Renal cortex interstitium (tissue), 15 donors: Measurements from ENCODE around the gene CIZ1. TPM values are rescaled to one million over a fixed set of nuclear protein-coding genes. Genes with fewer than 3 reads are reported as not detected.
"Not testable (repeated sequence)": the region's sequence is repeated elsewhere in the genome, so short reads cannot be mapped to it uniquely, and the experiment has no call there.

Experiments used
- DNase-seq, 11 donors: peaks; one replicate each; pipeline ENCODE4 v3.0.0-alpha.2; 2013; ENCODE audit warnings: low read depth in 9 of 11, low spot score in 4 of 11; ENCODE audit errors: extremely low read depth in 1 of 11
- long read RNA-seq, 16 experiments: transcript quantifications; one replicate each; lab custom pipeline, GENCODE V29; 2026
- polyA plus RNA-seq, 3 donors: library from polyadenylated mRNA; unstranded; fragments of 120-200 nt; gene quantifications; one replicate each; pipeline ENCODE4 v1.2.1, GENCODE V29; 2013; ENCODE audit not compliant: insufficient read length in 3 of 3

Gene CIZ1
- polyA plus RNA-seq, result 100 to 1,000 TPM; 115 to 139 (median 124) TPM
- long read RNA-seq, donor 1, transcript CIZ1-222 (2 exons, 339 nt), result major isoform, 5 of 20 reads
- long read RNA-seq, donor 1, partial matches to known transcripts, result 9 of 20 reads
- long read RNA-seq, donor 1, other reads (novel, unspliced or antisense), result 0 of 20 reads
- long read RNA-seq, donor 2, transcript CIZ1-222 (2 exons, 339 nt), result major isoform, 5 of 28 reads
- long read RNA-seq, donor 2, partial matches to known transcripts, result 19 of 28 reads
- long read RNA-seq, donor 2, other reads (novel, unspliced or antisense), result 0 of 28 reads
- long read RNA-seq, donor 3, transcript CIZ1-204 (17 exons, 2,984 nt), result major isoform, 7 of 217 reads
- long read RNA-seq, donor 3, partial matches to known transcripts, result 128 of 217 reads
- long read RNA-seq, donor 3, other reads (novel, unspliced or antisense), result 76 of 217 reads
- long read RNA-seq, donor 4, transcript CIZ1-220 (3 exons, 843 nt), result major isoform, 5 of 126 reads
- long read RNA-seq, donor 4, partial matches to known transcripts, result 113 of 126 reads
- long read RNA-seq, donor 4, other reads (novel, unspliced or antisense), result 0 of 126 reads
- long read RNA-seq, donor 5, result 0 reads
- long read RNA-seq, donor 6, partial matches to known transcripts, result 39 of 47 reads
- long read RNA-seq, donor 6, other reads (novel, unspliced or antisense), result 0 of 47 reads
- long read RNA-seq, donor 7, partial matches to known transcripts, result 19 of 28 reads
- long read RNA-seq, donor 7, other reads (novel, unspliced or antisense), result 0 of 28 reads
- long read RNA-seq, donor 8, transcript CIZ1-222 (2 exons, 339 nt), result minor isoform, 5 of 160 reads
- long read RNA-seq, donor 8, transcript CIZ1-220 (3 exons, 843 nt), result major isoform, 8 of 160 reads
- long read RNA-seq, donor 8, transcript CIZ1-204 (17 exons, 2,984 nt), result major isoform, 8 of 160 reads
- long read RNA-seq, donor 8, partial matches to known transcripts, result 137 of 160 reads
- long read RNA-seq, donor 8, other reads (novel, unspliced or antisense), result 0 of 160 reads
- long read RNA-seq, donor 9, partial matches to known transcripts, result 0 of 3 reads
- long read RNA-seq, donor 9, other reads (novel, unspliced or antisense), result 0 of 3 reads
- long read RNA-seq, donor 10, partial matches to known transcripts, result 10 of 19 reads
- long read RNA-seq, donor 10, other reads (novel, unspliced or antisense), result 0 of 19 reads
- long read RNA-seq, donor 11, partial matches to known transcripts, result 25 of 32 reads
- long read RNA-seq, donor 11, other reads (novel, unspliced or antisense), result 0 of 32 reads
- long read RNA-seq, donor 12, partial matches to known transcripts, result 106 of 111 reads
- long read RNA-seq, donor 12, other reads (novel, unspliced or antisense), result 0 of 111 reads
- long read RNA-seq, donor 13, result 0 reads
- long read RNA-seq, donor 14, partial matches to known transcripts, result 5 of 10 reads
- long read RNA-seq, donor 14, other reads (novel, unspliced or antisense), result 0 of 10 reads
- long read RNA-seq, donor 15, partial matches to known transcripts, result 5 of 8 reads
- long read RNA-seq, donor 15, other reads (novel, unspliced or antisense), result 0 of 8 reads
- long read RNA-seq, donor 16, transcript CIZ1-220 (3 exons, 843 nt), result major isoform, 10 of 308 reads
- long read RNA-seq, donor 16, transcript CIZ1-204 (17 exons, 2,984 nt), result major isoform, 10 of 308 reads
- long read RNA-seq, donor 16, partial matches to known transcripts, result 263 of 308 reads
- long read RNA-seq, donor 16, other reads (novel, unspliced or antisense), result 16 of 308 reads

- DNase-seq, result peak in 7 of 11 donors; percentile 56 to 82 (median 78)
These were observed at the start of gene CIZ1 for GRCh38 chr9:128191406-128192046. TSS of gene CIZ1 (minus strand) at chr9:128191572. CDS start at chr9:128190857, 715 bp downstream.

GRCh38 chr9:128233817-128234406 lies 42.5 kb upstream of the CIZ1 start:
- DNase-seq, result no peak

- no peak for DNase-seq
These were observed 41.4 kb upstream of the CIZ1 start for GRCh38 chr9:128232528-128233428.

- DNase-seq, result no peak
These were observed 40.5 kb upstream of the CIZ1 start for GRCh38 chr9:128231638-128232527.

- DNase-seq, result not testable (repeated sequence)
These were observed 39.5 kb upstream of the CIZ1 start for GRCh38 chr9:128230897-128231296.

- DNase-seq, result no peak
These were observed 35.0 kb upstream of the CIZ1 start for GRCh38 chr9:128226412-128226801.

GRCh38 chr9:128225770-128226411 lies 34.5 kb upstream of the CIZ1 start:
- no peak for DNase-seq

GRCh38 chr9:128224877-128225276 lies 33.5 kb upstream of the CIZ1 start:
- DNase-seq, result no peak

GRCh38 chr9:128222880-128223670 lies 31.7 kb upstream of the CIZ1 start:
- no peak for DNase-seq

GRCh38 chr9:128222026-128222425 lies 30.7 kb upstream of the CIZ1 start:
- no peak for DNase-seq

GRCh38 chr9:128219831-128220230 lies 28.5 kb upstream of the CIZ1 start:
- DNase-seq, result no peak

- DNase-seq, result peak; percentile 79 to 93 (median 87)
These were observed 27.4 kb upstream of the CIZ1 start for GRCh38 chr9:128218518-128219389.

- DNase-seq, result no peak
These were observed 26.8 kb upstream of the CIZ1 start for GRCh38 chr9:128218172-128218517.
